Tibial artery (tissue), 4 donors: ENCODE results near the gene TDRD3.

Source experiments
- DNase-seq, 2 donors: peaks; one replicate each; pipeline ENCODE4 v3.0.0-alpha.2; 2019
- H3K27ac ChIP-seq, 2 donors: fragments of 200-600 bp; sonication (generic) in 1 of 2; 1 replicate in 1 of 2; 2 replicates in 1 of 2; pipeline ENCODE4 v1.5.1; 2018 to 2019; ENCODE audit warnings: mild to moderate bottlenecking in 1 of 2
- H3K27me3 ChIP-seq, 2 donors: fragments of 200-600 bp; sonication (generic) in 1 of 2; one replicate each; pipeline versions ENCODE4 v1.5.1 to v1.6.0; 2016 to 2019
- H3K36me3 ChIP-seq, 3 donors: fragments of 200-600 bp; sonication (generic) in 2 of 3; one replicate each; pipeline ENCODE4 v1.5.1; 2016 to 2019; ENCODE audit warnings: mild to moderate bottlenecking in 2 of 3
- H3K4me1 ChIP-seq, 4 donors: fragments of 200-600 bp; sonication (generic) in 2 of 4; 1 replicate in 3 of 4; 2 replicates in 1 of 4; pipeline ENCODE4 v1.5.1; 2016 to 2019
- H3K4me3 ChIP-seq, 2 donors: fragments of 200-600 bp; sonication (generic) in 1 of 2; 1 replicate in 1 of 2; 2 replicates in 1 of 2; pipeline ENCODE4 v1.5.1; 2018 to 2019; ENCODE audit warnings: mild to moderate bottlenecking in 2 of 2
- H3K9me3 ChIP-seq, 3 donors: fragments of 200-600 bp; sonication (generic) in 1 of 3; one replicate each; pipeline ENCODE4 v1.5.1; 2016 to 2019
- intact Hi-C: fragments of 100-400 bp; cut with DNase I; formaldehyde crosslinking; loops from one replicate; pipeline ENCODE4 v1.15.0; 2023; ENCODE audit warnings: low total_unique reads
- TF ChIP-seq, protein P1 (sequence below), 2 experiments: fragments of 200-600 bp in 1 of 2; fragments of 450-650 bp in 1 of 2; IDR thresholded peaks; one replicate each; pipeline ENCODE4 v1.5.1; 2017 to 2019; ENCODE audit warnings: antibody characterized with exemption in 2 of 2, mild to moderate bottlenecking in 1 of 2, moderate library complexity in 1 of 2

Gene TDRD3

DNA sequence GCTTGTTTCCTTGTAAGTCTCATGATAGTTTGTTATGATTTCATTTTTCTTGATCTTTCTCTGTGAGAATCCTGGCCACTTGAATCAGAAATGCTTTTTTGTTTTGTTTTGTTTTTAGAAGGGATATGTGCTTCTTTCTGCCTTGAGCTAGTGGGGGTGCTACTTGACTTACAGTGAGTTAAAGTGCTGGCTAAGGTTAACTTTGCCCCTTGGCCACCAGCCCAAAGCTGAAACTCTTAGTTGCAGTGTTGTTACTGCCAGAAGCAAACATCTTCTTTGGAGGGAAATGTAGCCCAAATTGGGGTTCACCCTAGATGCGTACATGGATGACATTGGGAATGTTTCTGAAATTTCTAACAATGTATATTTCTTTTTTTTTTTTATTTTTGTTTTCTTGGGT lies 57.4 kb downstream of the TDRD3 start:
- no peaks in the 10 kb centered on the region for H3K36me3 ChIP-seq
- intact Hi-C loops, result no loop called here
- H3K4me3 ChIP-seq, result no peak overlapping the region
- TF ChIP-seq, protein P1, sequence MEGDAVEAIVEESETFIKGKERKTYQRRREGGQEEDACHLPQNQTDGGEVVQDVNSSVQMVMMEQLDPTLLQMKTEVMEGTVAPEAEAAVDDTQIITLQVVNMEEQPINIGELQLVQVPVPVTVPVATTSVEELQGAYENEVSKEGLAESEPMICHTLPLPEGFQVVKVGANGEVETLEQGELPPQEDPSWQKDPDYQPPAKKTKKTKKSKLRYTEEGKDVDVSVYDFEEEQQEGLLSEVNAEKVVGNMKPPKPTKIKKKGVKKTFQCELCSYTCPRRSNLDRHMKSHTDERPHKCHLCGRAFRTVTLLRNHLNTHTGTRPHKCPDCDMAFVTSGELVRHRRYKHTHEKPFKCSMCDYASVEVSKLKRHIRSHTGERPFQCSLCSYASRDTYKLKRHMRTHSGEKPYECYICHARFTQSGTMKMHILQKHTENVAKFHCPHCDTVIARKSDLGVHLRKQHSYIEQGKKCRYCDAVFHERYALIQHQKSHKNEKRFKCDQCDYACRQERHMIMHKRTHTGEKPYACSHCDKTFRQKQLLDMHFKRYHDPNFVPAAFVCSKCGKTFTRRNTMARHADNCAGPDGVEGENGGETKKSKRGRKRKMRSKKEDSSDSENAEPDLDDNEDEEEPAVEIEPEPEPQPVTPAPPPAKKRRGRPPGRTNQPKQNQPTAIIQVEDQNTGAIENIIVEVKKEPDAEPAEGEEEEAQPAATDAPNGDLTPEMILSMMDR (IDR thresholded peaks at IDR 0.05), result no peak
- no peak overlapping the region for H3K27ac ChIP-seq
- H3K9me3 ChIP-seq, result no peaks in the 10 kb centered on the region
- peaks cover 0 to under 1% (median 0%) of the 10 kb centered on the region in 4 donors for H3K4me1 ChIP-seq
- no peak for DNase-seq
- H3K27me3 ChIP-seq, result no peaks in the 10 kb centered on the region

DNA sequence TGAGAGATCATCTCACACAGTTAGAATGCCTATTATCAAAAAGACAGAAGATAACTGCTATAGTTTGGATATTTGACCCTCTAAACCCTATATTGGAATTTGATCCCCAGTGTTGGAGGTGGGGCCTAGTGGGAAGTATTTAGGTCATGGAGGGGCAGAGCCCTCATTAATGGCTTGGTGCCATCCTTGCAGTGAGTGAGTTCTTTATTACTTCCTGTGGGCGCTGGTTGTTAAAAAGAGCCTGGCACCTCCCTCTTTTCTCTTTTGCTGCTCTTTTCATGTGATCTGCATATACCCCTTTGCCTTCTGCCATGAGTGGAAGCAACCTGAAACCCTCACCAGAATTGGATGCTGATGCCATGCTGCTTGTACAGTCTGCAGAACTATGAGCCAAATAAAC lies 66.8 kb downstream of the TDRD3 start:
- Histone ChIP-seq H3K36me3 (peaks cover 8 to 19% (median 16%) of the 10 kb centered on the region in 3 donors), H3K27ac (no peak overlapping the region), H3K4me1 (no peaks in the 10 kb centered on the region), H3K9me3 (no peaks in the 10 kb centered on the region), H3K27me3 (no peaks in the 10 kb centered on the region), H3K4me3 (no peak overlapping the region)
- intact Hi-C loops, result no loop called here
- TF ChIP-seq, protein P1 (IDR thresholded peaks at IDR 0.05), result no peak
- DNase-seq, result no peak

DNA sequence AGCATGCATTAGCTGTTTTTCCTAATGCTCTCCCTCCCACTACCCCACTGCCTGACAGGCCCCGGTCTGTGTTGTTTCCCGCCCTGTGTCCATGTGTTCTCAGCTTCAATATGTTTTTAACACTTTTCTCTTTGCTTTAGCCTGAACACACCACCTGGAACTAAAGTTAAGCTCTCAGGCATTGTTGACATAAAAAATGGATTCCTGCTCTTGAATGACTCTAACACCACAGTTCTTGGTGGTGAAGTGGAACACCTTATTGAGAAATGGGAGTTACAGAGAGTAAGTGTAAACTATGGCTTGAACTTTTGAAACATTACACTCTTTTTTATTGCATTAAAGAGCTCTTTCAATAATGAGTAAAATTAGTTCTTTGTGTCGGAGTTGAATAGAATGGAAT lies 70.1 kb downstream of the TDRD3 start:
- Histone ChIP-seq H3K9me3 (no peaks in the 10 kb centered on the region), H3K36me3 (peaks cover 12 to 17% (median 16%) of the 10 kb centered on the region in 3 donors), H3K4me1 (no peaks in the 10 kb centered on the region), H3K27ac (no peak overlapping the region), H3K27me3 (no peaks in the 10 kb centered on the region), H3K4me3 (no peak overlapping the region)
- no peak for DNase-seq
- TF ChIP-seq, protein P1 (IDR thresholded peaks at IDR 0.05), result no peak
- intact Hi-C loops, result no loop called here

DNA sequence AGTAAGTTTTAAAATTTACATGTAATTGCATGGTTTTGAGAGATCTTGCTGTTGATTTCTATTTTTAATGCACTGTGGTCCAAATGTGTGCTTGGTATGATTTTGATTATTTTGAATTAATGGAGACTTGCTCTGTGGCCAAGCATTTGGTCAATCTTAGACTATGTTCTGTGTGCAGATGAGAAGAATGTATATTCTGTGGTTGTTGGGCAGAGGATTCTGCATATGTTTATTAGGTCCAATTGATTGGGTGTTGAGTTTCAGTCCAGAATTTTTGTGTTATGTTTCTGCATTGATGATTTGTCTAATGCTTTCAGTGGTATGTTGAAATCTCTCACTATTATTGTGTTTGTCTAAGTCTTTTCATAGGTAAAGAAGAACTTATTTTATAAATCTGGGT lies 82.3 kb downstream of the TDRD3 start:
- H3K4me3 ChIP-seq, result no peak overlapping the region
- TF ChIP-seq, protein P1 (IDR thresholded peaks at IDR 0.05), result no peak
- peaks cover 0 to 11% (median 0%) of the 10 kb centered on the region in 3 donors for H3K9me3 ChIP-seq
- intact Hi-C loops, result no loop called here
- H3K4me1 ChIP-seq, result peaks cover 0 to 5% (median 0%) of the 10 kb centered on the region in 4 donors
- H3K36me3 ChIP-seq, result peaks cover 4 to 22% (median 17%) of the 10 kb centered on the region in 3 donors
- no peak for DNase-seq
- H3K27me3 ChIP-seq, result no peaks in the 10 kb centered on the region
- no peak overlapping the region for H3K27ac ChIP-seq

DNA sequence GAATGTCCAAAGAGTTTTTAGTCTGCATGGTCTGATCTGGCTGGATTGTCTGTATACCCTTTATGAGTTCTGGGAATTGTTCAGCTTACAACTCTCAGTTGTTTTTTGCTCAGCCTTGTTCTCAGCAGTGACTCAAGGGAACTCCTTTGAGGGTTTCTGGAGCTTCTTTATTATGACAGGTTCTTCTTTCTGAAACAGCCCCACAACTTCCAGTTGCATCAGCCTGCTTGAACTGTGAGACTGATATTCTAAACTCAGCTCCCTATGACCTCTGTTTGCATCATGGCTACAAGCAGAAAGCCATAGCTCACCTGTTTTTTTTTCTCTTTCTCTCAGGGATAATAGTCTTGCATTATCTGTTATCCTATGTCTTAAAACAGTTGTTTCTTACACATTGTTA lies 85.0 kb downstream of the TDRD3 start:
- Histone ChIP-seq H3K4me1 (peaks cover 0 to 5% (median 0%) of the 10 kb centered on the region in 4 donors), H3K27ac (no peak overlapping the region), H3K4me3 (no peak overlapping the region), H3K27me3 (no peaks in the 10 kb centered on the region), H3K9me3 (peaks cover 0 to 3% (median 0%) of the 10 kb centered on the region in 3 donors), H3K36me3 (peaks cover 17 to 25% (median 21%) of the 10 kb centered on the region in 3 donors)
- TF ChIP-seq, protein P1 (IDR thresholded peaks at IDR 0.05), result no peak
- DNase-seq, result no peak
- intact Hi-C loops, result no loop called here

DNA sequence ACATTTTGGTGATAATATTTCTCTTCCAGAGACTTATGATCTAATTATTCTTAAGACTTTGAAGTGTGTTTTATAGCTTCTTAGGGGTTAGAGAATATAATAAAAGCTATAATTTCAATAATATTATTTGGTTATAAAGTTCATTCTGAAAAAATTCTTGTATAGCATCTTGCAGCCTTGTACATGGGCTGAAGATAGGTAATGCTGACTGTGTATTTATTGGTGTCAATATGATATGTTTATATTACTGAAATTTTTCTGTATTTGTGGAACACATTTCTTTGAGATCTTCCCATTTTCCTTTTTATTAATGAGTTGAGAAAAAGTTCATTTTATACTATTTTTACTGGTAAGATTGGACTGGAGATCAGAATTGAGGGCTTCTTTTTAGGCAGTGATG lies 87.8 kb downstream of the TDRD3 start:
- Histone ChIP-seq H3K4me1 (no peaks in the 10 kb centered on the region), H3K4me3 (no peak overlapping the region), H3K9me3 (peaks cover 0 to 3% (median 0%) of the 10 kb centered on the region in 3 donors), H3K27me3 (no peaks in the 10 kb centered on the region), H3K27ac (no peak overlapping the region), H3K36me3 (peaks cover 24 to 34% (median 30%) of the 10 kb centered on the region in 3 donors)
- intact Hi-C loops, result no loop called here
- TF ChIP-seq, protein P1 (IDR thresholded peaks at IDR 0.05), result no peak
- no peak for DNase-seq
